Measurements from ENCODE around the gene SPRN. TPM values are rescaled to one million over a fixed set of nuclear protein-coding genes. Genes with fewer than 3 reads are reported as not detected.

The SPRN gene
- total and polyA plus RNA-seq, 7 donors = under 0.01 to 1.1 (median 0.41) TPM; not detected in 2

DNA sequence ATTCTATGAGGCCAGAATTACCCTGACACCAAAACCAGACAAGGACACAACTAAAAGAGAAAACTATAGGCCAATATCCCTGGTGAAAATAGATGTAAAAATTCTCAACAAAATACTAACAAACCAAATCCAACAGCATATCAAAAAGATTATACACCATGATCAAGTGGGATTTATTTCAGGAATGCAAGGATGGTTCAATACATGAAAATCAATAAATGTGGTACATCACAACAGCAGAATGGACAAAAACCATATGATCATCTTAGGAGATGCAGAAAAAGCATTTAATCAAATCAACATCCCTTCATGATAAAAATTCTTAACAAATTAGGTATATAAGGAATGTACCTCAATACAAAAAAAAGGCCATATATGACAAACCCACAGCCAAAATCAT, 23.7 kb upstream of the SPRN start:
- peaks cover 0 to 20% (median 10%) of the 10 kb centered on the region in 4 donors for H3K9me3 ChIP-seq
- no peaks in the 10 kb centered on the region for H3K4me1 ChIP-seq
- no peak overlapping the region for H3K4me3 ChIP-seq
- H3K27ac ChIP-seq = no peak overlapping the region
- H3K27me3 ChIP-seq = no peaks in the 10 kb centered on the region
- no peak for DNase-seq
- no peaks in the 10 kb centered on the region for H3K36me3 ChIP-seq
- TF ChIP-seq CTCF (IDR thresholded peaks at IDR 0.05) = no peak
- intact Hi-C loops (cut with DNase I) = no loop called here

DNA sequence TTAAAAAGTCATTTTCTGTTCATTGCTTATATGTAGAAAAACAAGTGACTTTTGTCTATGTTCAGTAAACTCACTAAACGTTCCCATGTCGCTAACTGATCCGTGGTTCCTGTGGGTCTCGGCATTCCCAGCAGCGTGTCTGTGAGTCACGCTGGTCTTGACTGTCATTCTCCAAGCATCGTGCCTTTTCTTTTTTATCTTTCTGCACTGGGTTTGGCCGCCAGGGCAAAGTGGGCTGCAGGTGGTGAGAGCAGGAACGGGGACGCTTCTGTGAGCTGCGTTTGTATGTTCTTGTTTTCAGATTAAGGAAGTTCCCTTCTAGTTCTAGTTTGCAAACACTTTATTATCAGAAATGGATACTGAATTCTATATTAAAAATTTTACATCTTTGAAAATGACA, 22.6 kb upstream of the SPRN start:
- 88 to 91% methylated on average over 11 of the region's 11 CpGs for WGBS, 2 donors
- H3K27ac ChIP-seq = no peak overlapping the region
- peaks cover 0 to 20% (median 10%) of the 10 kb centered on the region in 4 donors for H3K9me3 ChIP-seq
- intact Hi-C loops (cut with DNase I) = no loop called here
- H3K4me1 ChIP-seq = no peaks in the 10 kb centered on the region
- TF ChIP-seq EP300 (IDR thresholded peaks at IDR 0.05) (no peak), POLR2A (IDR thresholded peaks at IDR 0.05) (no peak), POLR2AphosphoS5 (IDR thresholded peaks at IDR 0.05) (no peak), CTCF (IDR thresholded peaks at IDR 0.05) (no peak)
- no peak for DNase-seq
- no peaks in the 10 kb centered on the region for H3K36me3 ChIP-seq
- no peak overlapping the region for H3K4me3 ChIP-seq
- no peaks in the 10 kb centered on the region for H3K27me3 ChIP-seq

DNA sequence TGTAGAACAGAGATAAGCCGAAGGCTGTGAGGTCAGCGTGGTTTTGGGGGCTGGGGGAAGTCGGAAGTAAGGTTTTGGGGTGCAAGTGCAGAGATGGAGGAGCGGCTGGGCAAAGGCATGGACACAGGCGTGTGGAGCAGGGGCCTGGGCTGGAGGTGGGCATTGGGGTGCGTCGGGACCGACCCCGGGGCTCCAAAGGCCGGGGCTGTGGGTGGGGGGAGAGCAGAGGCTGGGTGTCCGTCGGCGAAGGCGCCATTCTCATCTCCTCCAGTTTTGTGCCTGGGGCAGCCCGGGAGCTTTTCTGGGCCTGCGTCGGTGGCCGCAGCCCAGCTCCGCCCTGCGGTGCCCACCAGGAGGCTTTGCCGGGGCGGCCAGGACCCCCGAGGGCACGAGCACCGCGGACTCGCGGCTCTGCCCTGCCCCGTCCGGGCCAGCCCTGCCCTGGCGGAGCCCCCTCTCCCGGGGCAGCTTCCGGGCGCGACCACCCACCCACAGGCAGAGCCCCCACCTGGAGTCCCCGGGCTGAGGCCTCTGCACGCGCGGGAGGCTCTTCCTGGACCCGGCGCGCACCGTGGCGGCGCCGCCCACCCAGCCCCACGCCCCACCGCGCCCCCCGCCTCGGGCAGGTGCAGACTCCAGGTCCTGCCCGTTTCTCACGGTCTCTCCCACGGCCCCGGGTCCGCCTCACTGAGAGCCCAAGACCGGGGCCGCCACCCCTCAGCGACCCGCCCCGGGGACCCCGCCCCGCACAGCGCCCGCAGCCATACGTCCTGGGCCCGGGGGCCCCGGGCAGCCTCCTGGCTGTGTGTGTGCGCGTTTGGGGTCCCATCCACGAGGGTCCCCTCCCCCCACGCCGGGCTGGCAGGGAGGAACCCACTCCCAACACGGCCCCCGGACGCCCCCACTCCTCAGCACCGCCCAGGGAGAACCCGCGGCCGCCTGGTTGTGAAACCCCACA, 21.6 kb upstream of the SPRN start:
- no peak overlapping the region for H3K4me3 ChIP-seq
- no peaks in the 10 kb centered on the region for H3K27me3 ChIP-seq
- WGBS, 2 donors = 63 to 76% methylated on average over 80 of the region's 80 CpGs
- intact Hi-C loops (cut with DNase I) = no loop called here
- DNase-seq = no peak
- no peak for TF ChIP-seq CTCF (IDR thresholded peaks at IDR 0.05)
- no peak for TF ChIP-seq POLR2AphosphoS5 (IDR thresholded peaks at IDR 0.05)
- TF ChIP-seq POLR2A (IDR thresholded peaks at IDR 0.05) = no peak
- no peak for TF ChIP-seq EP300 (IDR thresholded peaks at IDR 0.05)
- no peaks in the 10 kb centered on the region for H3K4me1 ChIP-seq
- peaks cover 0 to 20% (median 10%) of the 10 kb centered on the region in 4 donors for H3K9me3 ChIP-seq
- no peak overlapping the region for H3K27ac ChIP-seq
- H3K36me3 ChIP-seq = no peaks in the 10 kb centered on the region

- Histone ChIP-seq H3K27ac (no peak overlapping the region), H3K27me3 (no peaks in the 10 kb centered on the region), H3K9me3 (peaks cover 0 to 20% (median 10%) of the 10 kb centered on the region in 4 donors), H3K36me3 (no peaks in the 10 kb centered on the region), H3K4me1 (no peaks in the 10 kb centered on the region), H3K4me3 (no peak overlapping the region)
- peak; percentile 56 for DNase-seq
- intact Hi-C loops (cut with DNase I) = no loop called here
- 90 to 92% methylated on average over 22 of the region's 22 CpGs for WGBS, 2 donors
- TF ChIP-seq POLR2A (IDR thresholded peaks at IDR 0.05) (no peak), POLR2AphosphoS5 (IDR thresholded peaks at IDR 0.05) (no peak), EP300 (IDR thresholded peaks at IDR 0.05) (no peak), CTCF (IDR thresholded peaks at IDR 0.05) (no peak)
Measured at GRCh38 chr10:133445268-133445732, 20.9 kb upstream of the SPRN start.

Data from sigmoid colon (tissue), 7 donors.